ENCODE measurements around the gene CACNA1C. TPM values are rescaled to one million over a fixed set of nuclear protein-coding genes. Genes with fewer than 3 reads are reported as not detected.

CACNA1C gene
- total and polyA plus RNA-seq, 4 donors, result 4.3 to 114 (median 46.3) TPM

GRCh38 chr12:2312770-2313169, 260.0 kb downstream of the CACNA1C start:
- H3K4me1 ChIP-seq (ENCODE audit: control insufficient read depth in 1 of 2, insufficient read depth in 2 of 2, low read length in 2 of 2), result no peaks in the 10 kb centered on the region
- H3K4me3 ChIP-seq (ENCODE audit: low read length in 2 of 2), result no peak overlapping the region
- ATAC-seq (ENCODE audit: low FRiP score) (no peak), DNase-seq (no peak)
- no peaks in the 10 kb centered on the region for H3K27me3 ChIP-seq (ENCODE audit: control insufficient read depth in 1 of 2, insufficient read depth in 2 of 2, low read length in 1 of 2)
- WGBS, 2 donors, result 96 to 98% methylated on average over 1 of the region's 1 CpG
- intact Hi-C loops (cut with DNase I), result no loop called here
- no peaks in the 10 kb centered on the region for H3K9me3 ChIP-seq (ENCODE audit: control insufficient read depth, low read length)
- no peak overlapping the region for H3K27ac ChIP-seq (ENCODE audit: low read depth in 1 of 2, low read length in 2 of 2)
- no peaks in the 10 kb centered on the region for H3K36me3 ChIP-seq (ENCODE audit: control insufficient read depth in 1 of 2, insufficient read depth in 2 of 2, low read length in 1 of 2)

GRCh38 chr12:2314492-2314891, 261.7 kb downstream of the CACNA1C start:
- intact Hi-C loops (cut with DNase I), result no loop called here
- Histone ChIP-seq H3K27me3 (ENCODE audit: control insufficient read depth in 1 of 2, insufficient read depth in 2 of 2, low read length in 1 of 2) (no peaks in the 10 kb centered on the region), H3K36me3 (ENCODE audit: control insufficient read depth in 1 of 2, insufficient read depth in 2 of 2, low read length in 1 of 2) (no peaks in the 10 kb centered on the region), H3K27ac (ENCODE audit: low read depth in 1 of 2, low read length in 2 of 2) (no peak overlapping the region), H3K9me3 (ENCODE audit: control insufficient read depth, low read length) (no peaks in the 10 kb centered on the region), H3K4me3 (ENCODE audit: low read length in 2 of 2) (no peak overlapping the region), H3K4me1 (ENCODE audit: control insufficient read depth in 1 of 2, insufficient read depth in 2 of 2, low read length in 2 of 2) (no peaks in the 10 kb centered on the region)
- DNase-seq (no peak), ATAC-seq (ENCODE audit: low FRiP score) (no peak)
- WGBS, 2 donors, result 72 to 96% methylated on average over 2 of the region's 2 CpGs

- WGBS, 2 donors, result 82 to 87% methylated on average over 11 of the region's 11 CpGs
- no peak overlapping the region for H3K4me3 ChIP-seq (ENCODE audit: low read length in 2 of 2)
- DNase-seq, result no peak
- H3K9me3 ChIP-seq (ENCODE audit: control insufficient read depth, low read length), result no peaks in the 10 kb centered on the region
- H3K27ac ChIP-seq (ENCODE audit: low read depth in 1 of 2, low read length in 2 of 2), result no peak overlapping the region
- intact Hi-C loops (cut with DNase I), result no loop called here
- no peaks in the 10 kb centered on the region for H3K27me3 ChIP-seq (ENCODE audit: control insufficient read depth in 1 of 2, insufficient read depth in 2 of 2, low read length in 1 of 2)
- no peaks in the 10 kb centered on the region for H3K36me3 ChIP-seq (ENCODE audit: control insufficient read depth in 1 of 2, insufficient read depth in 2 of 2, low read length in 1 of 2)
- no peak for ATAC-seq (ENCODE audit: low FRiP score)
- no peaks in the 10 kb centered on the region for H3K4me1 ChIP-seq (ENCODE audit: control insufficient read depth in 1 of 2, insufficient read depth in 2 of 2, low read length in 2 of 2)
These were observed 265.0 kb downstream of the CACNA1C start for GRCh38 chr12:2317772-2318171.

GRCh38 chr12:2318286-2318685, 265.5 kb downstream of the CACNA1C start:
- Histone ChIP-seq H3K9me3 (ENCODE audit: control insufficient read depth, low read length) (no peaks in the 10 kb centered on the region), H3K27ac (ENCODE audit: low read depth in 1 of 2, low read length in 2 of 2) (no peak overlapping the region), H3K4me1 (ENCODE audit: control insufficient read depth in 1 of 2, insufficient read depth in 2 of 2, low read length in 2 of 2) (peaks cover 0 to 2% of the 10 kb centered on the region in 2 donors), H3K4me3 (ENCODE audit: low read length in 2 of 2) (no peak overlapping the region), H3K36me3 (ENCODE audit: control insufficient read depth in 1 of 2, insufficient read depth in 2 of 2, low read length in 1 of 2) (no peaks in the 10 kb centered on the region), H3K27me3 (ENCODE audit: control insufficient read depth in 1 of 2, insufficient read depth in 2 of 2, low read length in 1 of 2) (no peaks in the 10 kb centered on the region)
- 86 to 87% methylated on average over 8 of the region's 8 CpGs for WGBS, 2 donors
- intact Hi-C loops (cut with DNase I), result no loop called here
- DNase-seq (peak in 1 of 2 donors; percentile 62), ATAC-seq (ENCODE audit: low FRiP score) (no peak)

- no peak for DNase-seq
- 95% methylated on average over 14 of the region's 14 CpGs for WGBS, 2 donors
- Histone ChIP-seq H3K36me3 (ENCODE audit: control insufficient read depth in 1 of 2, insufficient read depth in 2 of 2, low read length in 1 of 2) (no peaks in the 10 kb centered on the region), H3K4me1 (ENCODE audit: control insufficient read depth in 1 of 2, insufficient read depth in 2 of 2, low read length in 2 of 2) (peaks cover 0 to 6% of the 10 kb centered on the region in 2 donors), H3K27ac (ENCODE audit: low read depth in 1 of 2, low read length in 2 of 2) (no peak overlapping the region), H3K4me3 (ENCODE audit: low read length in 2 of 2) (no peak overlapping the region), H3K27me3 (ENCODE audit: control insufficient read depth in 1 of 2, insufficient read depth in 2 of 2, low read length in 1 of 2) (no peaks in the 10 kb centered on the region), H3K9me3 (ENCODE audit: control insufficient read depth, low read length) (no peaks in the 10 kb centered on the region)
- ATAC-seq (ENCODE audit: low FRiP score), result no peak
- intact Hi-C loops (cut with DNase I), result no loop called here
These were observed 266.3 kb downstream of the CACNA1C start for GRCh38 chr12:2319136-2319535.

GRCh38 chr12:2319737-2320506, 267.1 kb downstream of the CACNA1C start:
- Histone ChIP-seq H3K4me3 (ENCODE audit: low read length in 2 of 2) (no peak overlapping the region), H3K27me3 (ENCODE audit: control insufficient read depth in 1 of 2, insufficient read depth in 2 of 2, low read length in 1 of 2) (no peaks in the 10 kb centered on the region), H3K36me3 (ENCODE audit: control insufficient read depth in 1 of 2, insufficient read depth in 2 of 2, low read length in 1 of 2) (no peaks in the 10 kb centered on the region), H3K9me3 (ENCODE audit: control insufficient read depth, low read length) (no peaks in the 10 kb centered on the region), H3K4me1 (ENCODE audit: control insufficient read depth in 1 of 2, insufficient read depth in 2 of 2, low read length in 2 of 2) (peaks cover 0 to 6% of the 10 kb centered on the region in 2 donors), H3K27ac (ENCODE audit: low read depth in 1 of 2, low read length in 2 of 2) (no peak overlapping the region)
- ATAC-seq (ENCODE audit: low FRiP score), result no peak
- intact Hi-C loops (cut with DNase I), result no loop called here
- WGBS, 2 donors, result 44 to 48% methylated on average over 6 of the region's 6 CpGs
- DNase-seq, result no peak

GRCh38 chr12:2320841-2321240, 268.1 kb downstream of the CACNA1C start:
- peaks cover 4 to 6% of the 10 kb centered on the region in 2 donors for H3K4me1 ChIP-seq (ENCODE audit: control insufficient read depth in 1 of 2, insufficient read depth in 2 of 2, low read length in 2 of 2)
- no peaks in the 10 kb centered on the region for H3K27me3 ChIP-seq (ENCODE audit: control insufficient read depth in 1 of 2, insufficient read depth in 2 of 2, low read length in 1 of 2)
- DNase-seq, result no peak
- no peak overlapping the region for H3K4me3 ChIP-seq (ENCODE audit: low read length in 2 of 2)
- no peaks in the 10 kb centered on the region for H3K9me3 ChIP-seq (ENCODE audit: control insufficient read depth, low read length)
- intact Hi-C loops (cut with DNase I), result no loop called here
- H3K36me3 ChIP-seq (ENCODE audit: control insufficient read depth in 1 of 2, insufficient read depth in 2 of 2, low read length in 1 of 2), result no peaks in the 10 kb centered on the region
- no peak overlapping the region for H3K27ac ChIP-seq (ENCODE audit: low read depth in 1 of 2, low read length in 2 of 2)
- ATAC-seq (ENCODE audit: low FRiP score), result no peak
- WGBS, 2 donors, result 74 to 81% methylated on average over 4 of the region's 4 CpGs

GRCh38 chr12:2322554-2323120, 269.9 kb downstream of the CACNA1C start:
- no peak for ATAC-seq (ENCODE audit: low FRiP score)
- H3K4me3 ChIP-seq (ENCODE audit: low read length in 2 of 2), result no peak overlapping the region
- intact Hi-C loops (cut with DNase I), result no loop called here
- no peaks in the 10 kb centered on the region for H3K9me3 ChIP-seq (ENCODE audit: control insufficient read depth, low read length)
- 91 to 93% methylated on average over 14 of the region's 14 CpGs for WGBS, 2 donors
- peaks cover 4 to 6% of the 10 kb centered on the region in 2 donors for H3K4me1 ChIP-seq (ENCODE audit: control insufficient read depth in 1 of 2, insufficient read depth in 2 of 2, low read length in 2 of 2)
- no peak for DNase-seq
- no peaks in the 10 kb centered on the region for H3K36me3 ChIP-seq (ENCODE audit: control insufficient read depth in 1 of 2, insufficient read depth in 2 of 2, low read length in 1 of 2)
- H3K27ac ChIP-seq (ENCODE audit: low read depth in 1 of 2, low read length in 2 of 2), result no peak overlapping the region
- H3K27me3 ChIP-seq (ENCODE audit: control insufficient read depth in 1 of 2, insufficient read depth in 2 of 2, low read length in 1 of 2), result no peaks in the 10 kb centered on the region
